ENCODE measurements around the gene OR6N1. TPM values are rescaled to one million over a fixed set of nuclear protein-coding genes. Genes with fewer than 3 reads are reported as not detected.

OR6N1 gene, protein sequence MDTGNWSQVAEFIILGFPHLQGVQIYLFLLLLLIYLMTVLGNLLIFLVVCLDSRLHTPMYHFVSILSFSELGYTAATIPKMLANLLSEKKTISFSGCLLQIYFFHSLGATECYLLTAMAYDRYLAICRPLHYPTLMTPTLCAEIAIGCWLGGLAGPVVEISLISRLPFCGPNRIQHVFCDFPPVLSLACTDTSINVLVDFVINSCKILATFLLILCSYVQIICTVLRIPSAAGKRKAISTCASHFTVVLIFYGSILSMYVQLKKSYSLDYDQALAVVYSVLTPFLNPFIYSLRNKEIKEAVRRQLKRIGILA
- not detected in 2 replicates for total RNA-seq

DNA sequence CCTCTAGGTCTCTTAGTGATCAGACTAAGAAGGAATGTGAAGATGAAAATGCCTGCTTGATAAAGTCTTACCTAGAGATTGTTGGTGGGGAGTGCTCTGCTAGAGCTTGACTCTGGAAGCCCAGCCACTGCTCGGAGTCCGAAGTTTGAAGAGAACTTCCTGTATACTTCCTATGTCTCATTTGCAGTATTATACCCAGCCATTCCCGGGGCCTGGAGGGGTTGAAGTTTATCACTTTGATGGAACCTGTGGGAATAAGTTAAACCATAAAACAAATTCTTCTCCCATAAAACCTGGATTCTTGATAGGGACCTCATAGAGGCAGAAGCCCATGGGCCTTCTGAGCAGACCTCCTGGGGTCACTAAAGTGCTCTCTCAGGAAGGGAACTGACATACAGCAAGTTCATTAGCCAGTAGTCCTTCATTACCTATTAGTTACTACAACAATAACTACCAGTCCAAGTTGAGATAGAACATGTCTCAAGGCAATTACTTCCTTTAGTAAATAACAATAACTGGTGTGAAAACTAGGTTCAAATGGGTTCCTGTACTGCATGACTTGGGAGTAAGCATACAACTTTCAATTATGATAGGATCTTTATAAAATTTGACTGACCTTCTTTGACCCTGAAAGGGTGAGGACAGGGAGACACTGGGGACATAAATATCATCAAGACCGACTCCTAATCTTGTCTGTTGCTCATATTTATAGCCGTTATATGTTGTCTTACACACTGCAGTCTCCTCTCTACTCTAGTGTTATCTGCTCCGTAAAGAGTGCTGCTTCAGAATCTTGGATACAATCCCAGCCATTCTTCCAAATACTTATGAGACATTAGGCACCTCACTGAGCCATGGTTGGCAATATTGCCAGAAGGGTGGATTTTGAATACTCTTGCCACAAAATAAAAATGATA, at the start of gene OR6N1:
Gene OR6N1, minus strand, starts transcription at position 246 of the 917 bp plus-strand sequence. CDS start 5,513 bp downstream, outside the sequence.

DNA sequence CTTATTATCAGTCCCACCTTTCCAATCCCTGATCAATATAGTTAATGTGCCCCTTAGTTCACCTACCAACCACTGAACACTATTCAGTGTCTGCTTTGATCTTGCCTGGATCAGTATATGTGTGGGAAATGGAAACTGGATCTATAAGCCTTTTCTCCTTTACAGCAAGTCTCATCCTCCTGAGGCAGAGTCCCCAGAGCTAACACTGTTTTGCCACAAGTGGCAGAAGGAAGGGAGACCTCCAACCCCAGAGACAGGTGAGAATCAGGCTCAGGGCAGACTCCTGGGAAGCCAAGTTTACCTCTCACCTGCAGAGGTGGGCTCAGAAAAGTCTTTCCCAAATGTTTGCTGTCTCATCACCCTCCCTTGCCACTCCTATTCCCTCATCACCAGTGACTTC, 9.1 kb upstream of the OR6N1 start, which contains the start of gene OR6N2:
Gene OR6N2, minus strand, starts transcription at position 101 of the 400 bp plus-strand sequence. CDS start 3,569 bp downstream, outside the sequence.

DNA sequence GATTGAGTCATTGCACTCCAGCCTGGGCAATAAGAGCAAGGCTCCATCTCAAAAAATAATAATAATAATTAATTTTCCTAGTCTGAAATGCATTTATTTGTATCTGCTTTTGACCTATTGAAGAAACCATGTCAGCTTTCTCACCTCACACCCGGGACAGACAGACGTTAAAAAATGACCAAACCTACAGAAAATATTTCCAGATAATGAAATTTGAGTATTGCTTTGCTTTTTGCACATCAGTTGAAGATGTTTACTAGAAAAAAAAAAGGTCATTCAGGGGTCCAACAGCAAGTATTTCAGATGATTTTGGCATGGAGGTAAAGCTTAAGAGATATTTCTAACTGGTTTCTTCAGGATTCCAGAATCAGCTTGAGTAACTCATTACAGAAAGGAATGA, 17.6 kb downstream of the OR6N1 start, which contains the start of gene OR6K6:
Gene OR6K6, plus strand, starts transcription at position 301 of the 400 bp plus-strand sequence. CDS start 168 bp downstream, outside the sequence.

DNA sequence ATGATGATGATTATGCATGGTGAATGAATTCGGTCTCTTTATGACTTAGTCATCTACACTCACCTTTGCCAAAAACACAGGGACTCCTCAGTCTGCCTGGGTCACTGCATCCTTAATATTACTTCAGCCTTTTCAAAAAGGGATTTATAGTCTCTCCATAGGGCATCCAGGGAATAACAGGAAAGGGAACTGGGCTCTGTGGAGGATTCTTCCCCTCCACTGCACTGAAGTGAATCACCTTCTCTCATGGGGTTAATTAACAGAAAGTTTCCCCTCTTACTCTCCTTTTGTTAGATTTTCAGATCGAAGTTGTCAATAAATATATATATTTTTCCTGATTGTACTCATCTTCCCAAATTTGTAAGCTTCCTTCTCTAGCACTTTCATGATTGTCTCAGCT, 51.4 kb downstream of the OR6N1 start, which contains the start of gene OR6K3:
Gene OR6K3, minus strand, starts transcription at position 101 of the 400 bp plus-strand sequence. CDS start 2,605 bp downstream, outside the sequence.

Other genes starting within 250 kb of the OR6N1 start
- gene OR6Y1, start 217.8 kb downstream of the OR6N1 start, total RNA-seq = not detected in 2 replicates
- not detected in 2 replicates for gene OR6P1, start 201.6 kb downstream of the OR6N1 start, total RNA-seq
- gene OR10X1, start 192.3 kb downstream of the OR6N1 start, total RNA-seq = not detected in 2 replicates
- gene OR10Z1, start 166.9 kb downstream of the OR6N1 start, total RNA-seq = under 0.01 and 0.22 TPM in 2 replicates
- gene SPTA1, start 85.5 kb downstream of the OR6N1 start, total RNA-seq = not detected in 2 replicates
- not detected in 2 replicates for gene OR6K2, start 71.5 kb downstream of the OR6N1 start, total RNA-seq
- gene OR6K3, start 51.5 kb downstream of the OR6N1 start, total RNA-seq = 0.12 TPM in 1 of 2 replicates, not detected in the other
- gene OR6K6, start 17.5 kb downstream of the OR6N1 start, total RNA-seq = 0.12 TPM in 1 of 2 replicates, not detected in the other
- not detected in 2 replicates for gene OR6N2, start 9.0 kb upstream of the OR6N1 start, total RNA-seq
- gene MNDA, start 59.2 kb upstream of the OR6N1 start, total RNA-seq = not detected in 2 replicates
- gene PYHIN1, start 159.4 kb upstream of the OR6N1 start, total RNA-seq = not detected in 2 replicates
- gene IFI16, start 237.7 kb upstream of the OR6N1 start, total RNA-seq = 93.3 and 117 TPM in 2 replicates

Measured in uterine smooth muscle cell (primary cell).